NCI-H146 treated with DMSO at 0.1 percent for 48 hours (cell line): Measurements from ENCODE around the gene RBMS3.
"Not testable (repeated sequence)": the region's sequence is repeated elsewhere in the genome, so short reads cannot be mapped to it uniquely, and the experiment has no call there.

Experiments used
- DNase-seq: peaks from one replicate; lab custom pipeline; 2025; ENCODE audit not compliant: unreplicated experiment; lab: John Stamatoyannopoulos, UW

RBMS3 gene

DNA sequence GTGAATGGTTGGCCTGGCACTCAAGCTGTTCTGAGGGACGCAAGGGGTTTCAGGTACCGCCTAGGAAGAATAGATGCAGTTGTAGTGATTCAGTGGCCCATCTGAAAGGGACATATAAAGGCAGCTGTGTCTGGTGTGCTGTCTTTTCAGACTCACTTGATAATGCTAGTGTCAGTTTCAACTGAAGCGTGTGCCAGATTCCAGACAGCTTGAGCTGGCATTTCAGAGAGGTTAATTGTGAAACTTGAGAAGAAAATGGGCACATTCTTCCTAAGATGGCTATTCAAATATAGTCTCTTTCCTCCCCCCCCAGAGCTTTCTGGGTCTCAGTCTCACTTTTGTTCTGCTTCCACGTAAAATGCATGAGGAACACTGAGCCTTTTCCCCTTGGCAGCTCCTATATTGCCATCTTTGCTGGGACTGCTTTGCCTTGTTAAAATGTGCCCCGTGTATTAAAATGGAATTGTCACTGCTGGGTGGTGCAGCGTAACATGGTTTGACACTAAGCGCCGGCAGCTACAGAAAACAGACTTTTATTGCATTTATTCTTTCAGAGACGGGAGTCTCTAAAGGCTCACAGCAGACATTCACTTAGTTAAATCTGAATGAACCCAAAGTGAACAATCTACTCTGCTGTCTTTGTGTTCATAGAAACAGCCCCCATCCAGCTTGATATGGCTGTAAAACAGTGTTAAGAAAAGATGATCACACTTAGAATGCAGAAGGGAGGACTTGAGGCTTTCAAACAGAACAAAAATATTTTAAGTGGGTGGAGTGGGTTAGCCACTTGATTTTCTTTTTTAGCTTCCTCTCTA is 478.7 kb downstream of the RBMS3 start:
- DNase-seq, result no peak

DNA sequence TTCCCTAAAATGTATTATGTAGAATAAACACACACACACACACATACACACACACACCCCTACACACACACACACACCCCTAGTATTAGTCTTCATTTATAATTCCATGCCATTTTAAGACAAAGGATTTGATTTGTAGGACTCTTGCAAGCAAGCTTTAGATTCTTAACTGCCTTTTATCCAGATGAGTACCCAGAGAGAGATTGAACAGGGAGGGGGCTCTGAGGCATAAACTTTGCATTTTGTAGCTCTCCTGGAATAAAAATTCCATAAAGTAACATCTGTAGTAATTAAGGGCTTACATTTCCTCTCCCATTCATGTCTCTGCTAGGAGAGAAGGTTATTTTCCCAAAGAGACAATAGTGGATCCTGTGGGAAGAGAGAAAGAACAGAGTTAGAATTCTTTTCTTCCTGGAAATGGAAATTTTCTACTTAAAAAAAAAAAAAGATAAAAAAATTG is 479.4 kb downstream of the RBMS3 start:
- DNase-seq, result no peak

DNA sequence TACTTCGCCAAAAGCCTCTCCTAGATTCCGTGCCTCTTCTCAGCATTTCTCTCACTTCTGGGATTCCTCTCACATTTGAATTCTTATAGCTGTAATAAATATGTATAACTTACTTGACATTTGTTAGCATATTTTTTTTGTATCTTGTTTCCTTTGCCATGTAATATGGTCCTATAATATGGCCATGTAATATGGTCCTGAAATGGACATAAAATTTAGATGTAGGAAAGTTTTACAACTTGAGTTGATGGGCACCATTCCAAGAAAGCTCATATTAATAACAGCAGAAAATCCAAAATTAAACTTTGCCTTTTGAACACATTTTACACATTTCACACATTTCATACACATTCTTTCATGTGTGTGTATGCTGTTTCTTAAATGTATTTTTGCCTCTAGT is 480.6 kb downstream of the RBMS3 start:
- no peak for DNase-seq

DNA sequence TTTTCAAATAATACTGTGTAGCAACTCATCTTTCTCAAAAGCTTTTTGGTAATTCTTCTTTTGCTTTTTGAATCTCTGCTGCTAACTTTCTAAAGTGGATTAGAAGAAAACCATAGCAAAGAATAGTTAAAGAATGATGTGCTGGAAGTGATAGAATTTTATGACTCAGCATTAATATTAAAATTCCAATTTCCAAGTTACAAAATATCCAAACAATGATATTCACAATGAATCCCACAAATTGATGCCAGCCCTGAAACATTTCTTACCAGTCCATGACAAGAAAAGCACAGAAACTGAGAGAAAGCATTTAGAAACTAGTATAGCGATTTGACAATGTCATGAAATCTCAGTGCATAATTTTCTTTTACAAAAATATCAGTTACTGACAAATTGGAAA is 482.2 kb downstream of the RBMS3 start:
- DNase-seq, result no peak

DNA sequence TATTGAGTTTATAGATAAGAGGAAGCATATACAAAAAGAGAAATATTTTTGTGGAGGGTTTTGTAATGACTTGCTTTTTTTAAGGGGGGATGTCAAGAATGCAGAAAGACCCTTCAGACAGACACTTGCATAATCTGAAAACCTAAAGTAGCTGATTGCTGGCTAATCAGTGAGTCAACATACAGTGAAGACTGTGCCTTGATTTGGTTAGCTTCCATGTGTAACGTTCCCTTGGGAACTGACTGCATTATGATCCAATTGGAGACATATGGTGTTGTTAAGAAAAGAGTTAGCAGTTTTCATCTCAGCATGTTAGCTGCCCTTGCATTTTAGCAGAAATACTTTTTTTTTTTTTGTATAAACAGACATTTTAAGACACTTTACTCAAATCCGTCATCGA is 483.2 kb downstream of the RBMS3 start:
- no peak for DNase-seq

DNA sequence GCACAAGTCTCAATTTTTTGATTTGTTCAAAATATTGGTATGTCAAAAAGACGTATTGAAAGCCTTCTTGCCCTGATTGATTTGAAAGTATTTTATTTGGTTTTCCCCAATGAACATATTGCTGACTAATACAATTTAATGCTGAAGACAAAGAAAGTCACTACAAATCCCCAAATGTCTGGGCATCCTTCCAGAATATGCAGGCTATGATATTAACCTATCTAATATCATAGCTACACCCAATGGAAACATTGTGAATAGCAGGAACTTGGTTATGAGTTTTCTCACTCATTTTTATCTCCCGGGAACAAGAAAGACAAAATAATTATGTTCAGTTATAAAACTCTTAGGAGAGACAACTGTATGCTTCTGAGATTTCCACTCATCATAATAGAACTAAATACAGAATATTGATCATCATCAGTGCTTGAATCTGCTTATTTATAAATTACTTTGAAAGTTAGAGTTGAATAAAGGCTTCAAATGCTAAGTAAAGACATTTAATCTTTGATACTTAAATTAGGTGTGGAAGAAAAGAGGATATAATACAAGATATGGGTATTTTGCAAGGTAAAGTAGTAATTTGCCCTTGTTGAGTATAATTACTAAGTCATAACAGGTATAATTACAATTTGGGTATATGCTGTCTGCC is 483.9 kb downstream of the RBMS3 start:
- DNase-seq, result no peak

DNA sequence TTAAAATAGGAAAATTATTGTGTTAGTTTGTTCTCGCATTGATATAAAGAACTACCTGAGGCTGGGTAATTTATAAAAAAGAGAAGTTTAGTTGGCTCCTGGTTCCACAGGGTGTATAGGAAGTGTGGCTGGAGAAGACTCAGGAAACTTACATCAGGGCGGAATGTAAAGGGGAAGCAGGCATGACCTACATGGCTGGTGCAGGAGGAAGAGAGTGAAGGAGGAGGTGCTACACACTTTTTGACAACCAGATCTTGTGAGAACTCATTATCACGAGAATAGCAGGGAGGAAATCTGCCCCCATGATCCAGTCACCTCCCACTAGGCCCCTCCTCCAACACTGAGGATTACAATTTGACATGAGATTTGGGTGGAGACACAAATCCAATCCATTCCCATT is 490.7 kb downstream of the RBMS3 start:
- no peak for DNase-seq

DNA sequence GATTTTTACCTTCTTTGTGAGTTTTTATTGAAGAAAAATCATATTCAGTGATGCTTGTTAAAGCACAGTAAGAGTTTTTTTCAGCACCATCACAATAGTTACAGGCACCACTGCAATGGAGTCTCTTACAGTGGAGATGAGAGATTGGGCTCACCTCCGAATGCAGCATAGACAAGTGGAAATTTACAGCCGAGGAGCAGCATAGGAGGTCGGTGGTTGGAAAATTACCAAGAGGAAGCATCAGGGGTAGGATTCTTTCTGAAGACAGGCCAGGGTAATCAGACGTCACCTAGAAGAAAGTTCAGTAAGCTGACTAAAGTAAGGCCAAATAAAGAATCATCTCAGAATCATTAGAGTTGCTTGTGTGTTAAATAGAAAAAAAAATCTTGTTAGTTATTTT is 491.6 kb downstream of the RBMS3 start:
- no peak for DNase-seq

DNA sequence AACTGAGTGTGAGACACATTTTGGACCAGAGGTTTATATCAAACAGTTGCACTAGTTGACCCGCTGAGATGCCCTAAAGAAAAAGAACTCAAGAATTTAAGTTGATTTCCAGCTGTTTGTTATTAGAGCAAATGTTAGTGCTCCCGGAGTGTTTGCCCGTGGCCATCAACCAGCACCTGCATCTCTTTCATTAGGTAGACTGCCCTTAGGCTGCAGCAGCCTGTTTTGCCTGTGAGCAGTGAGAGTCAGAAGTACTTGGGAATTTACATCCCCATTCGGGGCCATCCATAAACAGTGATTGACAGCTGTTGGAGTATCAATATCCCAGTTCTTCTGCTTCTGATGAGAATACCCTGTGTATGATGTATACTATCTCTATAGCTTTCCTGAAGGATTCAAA is 492.6 kb downstream of the RBMS3 start:
- no peak for DNase-seq

DNA sequence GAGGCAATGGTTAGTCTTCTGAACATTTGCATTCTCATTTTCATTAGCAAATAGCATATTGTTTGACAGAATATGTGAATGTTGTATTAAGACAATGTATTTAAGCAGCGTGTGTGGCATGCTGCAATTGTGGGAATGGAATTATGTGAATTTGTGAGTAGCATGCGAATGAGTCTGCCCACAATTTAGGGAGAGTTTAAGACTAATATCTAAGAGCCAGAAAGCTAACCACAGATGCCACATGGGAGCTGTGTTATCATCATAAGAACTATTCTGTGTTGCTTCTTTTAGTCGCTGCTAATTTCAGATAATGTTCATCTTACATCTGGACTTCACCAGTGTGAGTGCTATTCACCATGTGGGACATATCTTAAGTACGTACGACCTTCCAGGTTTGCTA is 494.5 kb downstream of the RBMS3 start:
- no peak for DNase-seq

DNA sequence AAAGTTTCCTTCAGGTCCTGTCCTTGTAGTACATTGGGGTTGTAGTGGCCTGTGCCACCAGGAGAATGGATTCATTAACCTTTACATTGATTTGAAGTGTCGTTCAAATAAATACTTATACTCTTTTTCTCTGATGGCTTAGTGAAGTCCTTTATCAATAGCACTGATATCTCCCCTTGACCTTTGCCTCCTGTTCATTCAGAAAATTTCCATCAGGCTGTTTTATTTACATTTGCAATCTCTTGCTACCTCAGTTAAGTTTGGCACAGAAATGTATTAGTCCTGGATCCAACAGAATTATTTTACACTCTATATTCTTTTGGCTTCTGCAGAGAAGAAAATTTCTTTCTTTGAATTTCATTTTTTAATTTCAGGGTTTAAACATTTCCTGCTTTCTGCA is 497.0 kb downstream of the RBMS3 start:
- DNase-seq, result no peak

DNA sequence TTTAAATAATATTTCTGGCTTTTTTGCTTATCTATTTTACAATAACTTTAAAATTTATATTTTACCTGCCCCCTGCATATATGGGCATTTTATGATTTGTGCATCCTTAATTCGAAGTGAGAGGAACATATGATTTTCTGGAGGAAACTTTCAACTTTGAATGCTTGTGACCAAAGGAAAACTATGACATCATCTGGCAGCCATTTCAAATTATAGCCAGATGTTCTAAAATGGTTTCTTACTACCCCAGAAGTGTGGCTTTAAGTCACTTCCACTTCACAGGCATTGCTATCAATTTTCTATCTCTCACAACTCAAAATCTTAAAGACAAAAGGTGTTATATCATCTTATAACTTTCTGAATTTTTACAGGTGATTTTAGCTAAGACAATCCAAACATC is 508.8 kb downstream of the RBMS3 start:
- DNase-seq, result no peak

DNA sequence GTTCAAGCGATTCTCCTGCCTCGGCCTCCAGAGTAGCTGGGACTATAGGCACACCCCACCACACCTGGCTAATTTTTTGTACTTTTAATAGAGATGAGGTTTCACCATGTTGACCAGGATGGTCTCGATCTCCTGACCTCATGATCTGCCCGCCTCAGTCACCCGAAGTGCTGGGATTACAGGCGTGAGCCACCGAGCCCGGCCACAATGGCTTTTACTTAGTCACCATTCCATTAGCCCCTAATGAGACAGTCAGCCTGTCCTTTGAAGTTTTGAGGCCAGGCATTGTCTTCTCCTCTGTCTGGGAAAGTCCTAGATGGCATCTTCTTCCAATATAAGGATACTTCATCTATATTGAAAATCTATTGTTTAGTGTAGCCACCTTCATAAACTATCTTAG is 515.9 kb downstream of the RBMS3 start:
- DNase-seq, result no peak

DNA sequence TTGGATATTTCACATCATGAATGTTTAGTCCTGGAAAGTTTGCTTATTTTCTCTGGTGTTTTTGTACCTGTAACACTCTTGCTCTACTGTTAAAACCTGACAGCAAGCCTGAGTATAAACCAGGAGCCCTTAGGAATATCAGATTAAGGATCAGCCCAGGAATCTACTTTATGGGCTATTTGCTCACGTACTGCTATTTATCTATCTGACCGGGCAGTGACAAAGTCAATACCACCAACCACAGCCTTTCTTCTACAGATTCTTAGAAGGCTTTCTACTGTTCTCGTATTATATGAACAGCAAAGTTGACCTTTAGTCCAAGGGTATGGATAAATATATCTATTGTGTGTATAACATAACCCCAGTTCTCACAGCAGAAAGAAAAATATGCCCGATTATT is 521.2 kb downstream of the RBMS3 start:
- DNase-seq, result no peak

DNA sequence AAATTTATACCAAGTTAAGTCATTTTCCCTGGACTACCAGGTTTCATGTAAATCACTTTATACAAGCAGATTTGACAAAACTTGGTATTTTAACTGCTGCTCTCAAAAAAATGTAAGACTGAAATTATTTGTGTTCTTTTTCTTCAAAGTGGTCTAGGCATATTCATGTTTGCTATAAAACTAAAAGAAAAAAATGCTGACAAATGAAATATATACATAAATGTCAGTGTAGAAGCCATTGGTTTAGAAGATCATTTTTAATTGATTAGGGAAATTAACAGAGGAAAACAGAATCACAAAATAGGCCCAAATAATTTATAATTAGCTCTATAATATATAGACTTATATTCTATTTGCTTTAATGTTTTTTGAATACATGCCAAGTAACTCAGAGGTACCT is 523.2 kb downstream of the RBMS3 start:
- DNase-seq, result no peak

DNA sequence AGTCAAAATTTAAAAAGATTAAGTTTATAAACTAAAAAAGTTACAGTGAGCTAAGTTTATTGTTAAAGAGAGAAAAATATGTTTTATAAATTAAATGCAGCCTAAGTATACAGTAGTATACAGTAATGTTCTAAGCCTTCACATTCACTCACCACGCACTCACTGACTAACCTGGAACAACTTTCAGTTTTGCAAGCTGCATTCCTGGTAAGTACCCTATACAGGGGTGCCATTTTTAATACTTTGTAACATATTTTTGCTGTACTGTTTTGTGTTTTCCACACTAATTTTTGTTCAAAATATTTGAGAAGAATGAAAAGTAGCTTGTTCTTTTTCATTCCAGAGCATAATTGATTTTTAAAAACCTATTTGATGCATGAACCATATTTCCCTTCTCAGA is 524.9 kb downstream of the RBMS3 start:
- no peak for DNase-seq

DNA sequence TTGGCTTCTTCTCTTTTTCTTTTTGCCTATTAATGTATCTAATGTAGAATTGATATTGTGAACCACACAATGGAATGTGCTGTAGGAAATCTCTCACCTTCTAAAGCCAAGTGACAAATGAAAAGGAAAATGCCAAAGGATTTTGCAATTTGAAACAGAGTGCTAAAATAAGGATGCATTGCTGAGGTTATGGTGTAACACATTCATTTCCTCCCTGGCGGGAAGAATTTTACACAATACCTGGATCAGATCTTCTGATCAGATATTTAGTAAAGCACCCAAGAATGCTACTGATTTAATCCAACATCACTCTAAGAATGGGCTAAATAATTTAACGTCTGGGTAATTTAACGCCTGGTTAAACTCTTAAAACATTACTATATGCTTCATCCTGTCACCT is 527.5 kb downstream of the RBMS3 start:
- DNase-seq, result not testable (repeated sequence)

DNA sequence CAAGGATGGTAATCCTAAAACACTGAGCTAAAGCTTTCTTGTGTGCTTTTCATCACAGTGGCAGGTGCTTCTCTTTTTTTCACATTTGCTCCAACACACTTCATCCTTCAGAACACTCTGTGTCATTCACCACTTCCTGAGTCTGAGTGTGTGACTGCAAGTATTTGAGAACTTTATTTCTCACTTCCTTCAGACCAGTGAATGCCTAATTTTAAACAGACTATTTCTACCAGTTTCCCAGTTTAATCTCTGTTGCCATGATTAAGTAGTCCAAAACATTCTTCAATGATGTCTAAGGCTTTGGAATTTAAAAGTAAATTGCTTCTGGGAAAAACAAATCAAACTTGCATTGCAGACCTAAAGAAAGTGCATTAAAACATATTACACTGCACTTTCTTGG is 541.2 kb downstream of the RBMS3 start:
- DNase-seq, result no peak

DNA sequence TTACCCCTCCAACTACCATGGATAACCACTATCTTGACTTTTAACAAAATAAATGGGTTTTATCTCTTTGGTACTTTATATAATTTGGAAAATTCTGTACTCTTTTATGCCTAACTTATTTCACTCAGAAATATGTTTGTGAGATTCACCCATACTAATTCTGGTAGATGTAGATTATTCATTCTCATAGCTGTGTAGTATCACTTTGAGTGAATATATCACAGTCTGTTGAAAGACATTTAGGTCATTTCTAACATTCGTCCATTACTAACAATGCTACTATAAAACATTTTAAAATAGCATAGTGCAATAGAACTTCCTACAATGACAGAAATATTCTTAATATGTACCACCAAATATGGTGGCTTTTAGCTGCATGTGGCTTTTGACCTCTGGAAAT is 542.4 kb downstream of the RBMS3 start:
- no peak for DNase-seq

DNA sequence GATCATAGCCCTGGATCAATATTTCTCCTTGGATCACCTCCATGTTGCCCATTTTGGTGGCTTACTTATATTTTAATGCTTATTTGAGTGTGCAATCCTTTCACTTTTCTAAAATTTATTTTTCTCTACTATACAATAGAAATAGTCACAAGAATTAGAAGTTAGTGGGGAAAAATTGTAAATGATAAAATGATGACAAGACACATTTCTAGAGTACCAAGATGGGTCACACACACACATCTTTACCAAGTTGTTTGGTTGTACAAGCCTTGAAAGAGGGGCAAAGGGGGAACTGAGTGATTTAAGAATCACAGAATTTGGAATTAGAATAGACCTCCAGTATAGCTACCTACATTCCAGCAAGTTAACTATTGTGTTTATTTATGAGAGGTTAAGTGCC is 545.8 kb downstream of the RBMS3 start:
- DNase-seq, result no peak

DNA sequence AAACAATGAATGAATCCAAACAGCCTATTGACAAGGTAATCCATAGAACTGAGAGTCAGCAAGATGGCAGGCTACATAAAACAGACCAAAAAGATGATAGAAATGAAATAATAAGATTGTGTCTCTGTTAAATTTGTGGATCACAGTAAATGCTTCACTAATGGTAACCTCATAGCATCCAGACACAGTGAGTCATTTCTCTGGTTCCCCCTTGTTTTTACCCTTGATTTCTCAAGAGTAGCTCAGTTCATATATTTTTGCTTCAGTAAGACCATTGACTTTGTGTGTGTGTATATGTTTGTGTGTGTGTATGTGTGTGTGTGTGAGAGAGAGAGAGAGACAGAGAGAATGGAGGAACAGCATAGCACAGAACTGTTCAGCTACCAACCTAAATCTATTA is 546.9 kb downstream of the RBMS3 start:
- no peak for DNase-seq

DNA sequence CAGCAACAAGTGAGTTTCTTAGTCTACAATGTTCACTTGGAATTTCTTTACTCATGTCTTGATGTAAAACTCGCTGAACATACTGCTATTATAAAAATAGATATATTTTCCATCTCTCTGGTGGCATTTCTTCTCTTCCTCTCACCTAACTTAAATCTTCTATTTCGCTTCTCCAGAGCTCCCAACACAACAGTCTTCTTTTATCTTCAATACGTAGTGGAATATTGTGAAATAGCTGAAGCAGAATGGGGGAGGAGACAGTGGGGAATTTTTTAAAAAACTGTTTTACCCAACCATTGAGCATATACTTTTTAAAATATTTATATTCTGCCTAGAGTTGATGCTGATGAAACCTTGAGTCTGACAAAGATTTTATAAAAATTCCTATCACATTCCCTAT is 548.5 kb downstream of the RBMS3 start:
- DNase-seq, result no peak

DNA sequence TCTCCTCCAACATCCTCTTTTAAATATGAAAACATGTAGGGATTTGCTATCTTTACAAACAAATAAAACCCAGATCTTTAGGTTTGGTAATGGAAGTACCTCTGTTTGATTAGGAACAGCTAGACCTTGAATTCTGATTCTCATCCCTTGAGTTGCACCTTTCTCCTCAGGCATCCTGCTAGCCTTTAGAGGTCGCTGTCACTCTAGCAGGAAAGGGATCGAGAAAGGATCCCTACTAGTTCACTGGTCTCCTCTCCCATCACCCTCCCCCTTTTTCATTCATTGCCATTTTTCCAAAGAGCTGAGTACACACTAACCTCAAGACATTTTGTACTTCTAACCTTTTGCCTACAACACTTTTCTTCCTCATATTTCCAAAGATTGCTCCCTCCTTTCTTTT is 569.8 kb downstream of the RBMS3 start:
- DNase-seq, result no peak
